H54 (cell line): ENCODE data around the gene C10orf143.

Experiments
- DNase-seq: peaks from one replicate; pipeline ENCODE4 v3.0.0; 2011; ENCODE audit warnings: low spot score, mixed read lengths; ENCODE audit not compliant: insufficient read length
- FAIRE-seq: peaks from 3 replicates; lab custom pipeline; 2011; peaks lifted over from hg19 to GRCh38; lab: Jason Lieb, UNC
- POLR2A ChIP-seq: IDR thresholded peaks from 2 replicates; pipeline ENCODE4 v1.6.1; 2011; ENCODE audit warnings: low read depth, mild to moderate bottlenecking, low read length

C10orf143 gene

DNA sequence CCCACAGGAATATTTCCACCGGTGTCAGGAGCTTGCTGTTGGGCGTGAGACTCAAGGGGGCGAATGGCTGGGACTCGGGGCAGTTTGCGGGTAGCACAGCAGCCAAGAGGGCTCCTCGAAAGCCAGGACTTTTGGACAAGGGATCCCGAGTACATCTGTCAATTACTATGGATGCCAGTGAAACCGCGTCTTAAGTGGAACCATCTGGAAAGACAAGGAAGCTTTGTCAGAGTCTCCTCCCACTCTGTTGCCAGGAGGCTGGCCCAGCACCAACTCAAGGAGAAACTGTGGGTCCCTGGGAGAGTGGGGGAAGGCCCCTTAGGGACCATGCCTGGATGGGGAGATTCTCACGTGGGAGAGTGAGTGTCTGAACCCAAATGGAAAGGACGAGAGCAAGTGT is 57.1 kb downstream of the C10orf143 start:
- DNase-seq, result no peak
- FAIRE-seq, result no peak
- no peak for TF ChIP-seq POLR2A

DNA sequence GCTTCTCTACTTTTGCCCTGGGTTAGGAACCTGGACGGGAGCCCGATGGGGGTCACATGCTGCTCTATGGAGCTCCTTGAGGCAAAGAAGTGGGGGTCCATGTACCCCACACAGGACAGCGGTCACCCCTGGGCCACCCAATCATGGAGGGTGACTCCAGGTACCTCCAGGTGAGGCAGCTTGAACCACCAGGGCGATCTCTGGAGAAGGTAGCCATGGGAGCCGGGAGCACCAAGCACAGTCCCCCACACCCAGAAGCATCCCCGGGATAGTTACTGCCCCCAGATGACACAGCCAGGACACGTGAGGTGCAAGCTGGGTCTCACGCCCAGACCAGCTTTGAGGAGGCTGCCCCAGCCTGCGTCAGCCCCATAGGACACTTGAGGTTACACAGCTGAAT is 58.4 kb downstream of the C10orf143 start:
- no peak for TF ChIP-seq POLR2A
- FAIRE-seq, result no peak

DNA sequence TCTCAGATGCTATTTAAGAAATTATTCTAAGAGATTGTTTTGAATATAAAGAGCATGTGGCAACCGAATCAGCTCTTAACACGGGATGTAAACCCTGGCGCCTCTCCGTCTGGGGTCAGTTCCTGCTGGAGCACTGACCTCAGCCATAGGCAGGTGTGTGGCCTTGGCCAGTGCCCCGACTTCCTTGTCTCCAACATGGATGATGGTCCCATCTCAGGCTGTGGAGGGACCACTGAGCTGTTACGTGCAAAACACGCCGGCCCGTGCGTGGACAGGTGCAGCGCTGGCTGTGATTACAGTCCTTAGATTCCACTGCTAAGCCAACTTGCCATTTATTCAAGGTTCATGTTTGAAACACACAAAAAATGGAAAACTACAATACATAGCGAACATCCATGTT is 59.9 kb downstream of the C10orf143 start:
- FAIRE-seq (no peak), DNase-seq (no peak)
- TF ChIP-seq POLR2A, result no peak

More for the DNA sequence above, 58.4 kb downstream of the C10orf143 start:
- no peak for DNase-seq

DNA sequence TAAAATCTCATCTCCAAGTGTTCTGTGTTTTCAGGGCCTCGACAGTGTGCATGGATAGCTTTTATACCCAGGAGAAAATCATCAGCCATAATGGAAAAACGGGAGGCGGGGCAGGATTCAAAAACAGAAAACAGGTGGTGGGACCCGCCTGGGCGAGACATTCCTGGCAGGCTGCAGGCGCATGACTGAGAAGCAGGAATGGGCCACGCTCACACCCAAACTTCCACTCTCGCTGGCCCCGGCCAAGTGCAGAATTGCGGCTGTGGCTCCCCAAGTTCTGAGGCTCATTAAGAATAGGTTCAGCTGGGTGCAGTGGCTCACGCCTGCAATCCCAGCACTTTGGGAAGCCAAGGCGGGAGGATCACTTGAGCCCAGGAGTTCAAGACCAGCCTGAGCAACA is 60.6 kb downstream of the C10orf143 start:
- DNase-seq, result no peak
- FAIRE-seq, result no peak
- TF ChIP-seq POLR2A, result no peak

DNA sequence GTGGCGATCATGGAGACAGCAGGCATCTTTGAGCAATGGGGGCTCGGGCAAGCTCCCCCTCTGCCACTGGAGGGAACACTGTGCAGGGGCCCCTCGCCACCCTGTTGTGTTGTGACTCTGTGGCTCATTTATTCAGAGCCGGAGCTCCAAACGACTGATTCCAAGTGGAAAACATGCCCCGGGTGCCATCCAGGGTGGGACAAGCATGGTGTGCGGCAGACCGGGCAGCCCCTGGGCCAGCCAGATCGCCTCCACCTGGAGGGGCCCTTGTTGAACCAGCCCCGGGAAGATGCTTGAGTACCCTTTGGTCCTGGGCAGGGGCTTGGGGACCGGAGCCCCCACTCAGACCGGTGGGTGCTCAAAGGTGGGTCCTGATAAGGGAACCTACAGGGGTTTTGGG is 61.4 kb downstream of the C10orf143 start:
- TF ChIP-seq POLR2A, result no peak
- no peak for DNase-seq
- no peak for FAIRE-seq

DNA sequence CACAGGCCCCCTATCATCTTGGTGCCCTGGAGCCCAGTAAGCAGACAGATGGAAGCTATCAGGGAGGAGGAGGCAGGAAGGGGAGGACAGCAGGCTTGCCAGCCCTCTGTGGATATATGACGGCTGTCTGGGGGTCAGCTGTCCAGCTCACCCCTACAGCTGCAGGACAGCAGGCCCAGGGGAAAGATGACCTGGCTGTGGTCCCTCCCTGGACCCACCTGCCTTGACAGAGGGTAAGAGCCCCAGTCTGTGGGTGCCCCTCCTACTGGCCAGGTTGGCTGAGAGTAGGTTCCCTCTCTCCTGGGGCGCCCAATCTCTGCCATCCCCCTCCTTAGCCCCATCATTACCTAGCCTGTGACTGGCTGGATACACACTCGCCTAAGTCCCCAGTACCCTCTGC is 62.5 kb downstream of the C10orf143 start:
- no peak for DNase-seq
- no peak for FAIRE-seq
- no peak for TF ChIP-seq POLR2A

DNA sequence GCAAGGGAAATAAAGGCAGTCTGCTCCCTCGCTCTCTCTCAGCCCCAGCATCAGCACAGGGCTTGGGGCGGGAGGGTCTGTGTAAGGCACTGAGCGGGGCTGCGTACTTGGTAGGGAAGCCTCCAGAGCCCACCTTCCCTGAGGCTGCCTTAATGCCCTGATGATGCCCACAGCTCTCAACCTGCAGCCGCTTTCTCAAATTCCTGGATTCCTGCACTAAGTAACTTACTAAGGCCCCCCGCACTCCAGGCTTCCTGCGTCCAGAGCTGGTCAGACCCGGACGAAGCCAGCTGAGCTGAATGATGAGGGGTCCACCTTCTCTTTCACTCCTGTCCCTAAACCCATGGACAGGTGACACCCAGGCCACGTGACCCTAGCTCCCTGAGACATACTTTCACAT is 63.3 kb downstream of the C10orf143 start:
- no peak for TF ChIP-seq POLR2A
- FAIRE-seq, result no peak
- no peak for DNase-seq

DNA sequence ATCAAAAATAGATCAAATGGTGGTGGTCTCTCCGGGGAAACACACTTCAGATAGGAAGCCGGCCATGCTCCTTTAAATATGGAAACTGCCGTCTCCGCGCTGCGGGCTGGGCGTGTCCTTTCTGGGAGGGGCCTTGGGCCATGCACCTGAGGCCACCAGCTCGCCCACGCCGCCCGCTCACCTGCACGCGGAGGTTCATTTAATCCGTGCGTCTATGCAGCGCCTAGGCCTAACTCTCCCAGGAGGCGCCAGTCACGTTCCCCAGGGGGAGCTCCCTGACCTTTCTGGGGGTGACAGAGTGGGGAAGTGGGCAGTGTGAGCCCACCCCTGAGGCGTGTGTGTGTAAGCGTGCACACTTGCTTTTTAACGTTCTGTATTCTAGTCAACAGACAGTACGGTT is 64.0 kb downstream of the C10orf143 start:
- no peak for DNase-seq
- TF ChIP-seq POLR2A, result no peak
- no peak for FAIRE-seq

DNA sequence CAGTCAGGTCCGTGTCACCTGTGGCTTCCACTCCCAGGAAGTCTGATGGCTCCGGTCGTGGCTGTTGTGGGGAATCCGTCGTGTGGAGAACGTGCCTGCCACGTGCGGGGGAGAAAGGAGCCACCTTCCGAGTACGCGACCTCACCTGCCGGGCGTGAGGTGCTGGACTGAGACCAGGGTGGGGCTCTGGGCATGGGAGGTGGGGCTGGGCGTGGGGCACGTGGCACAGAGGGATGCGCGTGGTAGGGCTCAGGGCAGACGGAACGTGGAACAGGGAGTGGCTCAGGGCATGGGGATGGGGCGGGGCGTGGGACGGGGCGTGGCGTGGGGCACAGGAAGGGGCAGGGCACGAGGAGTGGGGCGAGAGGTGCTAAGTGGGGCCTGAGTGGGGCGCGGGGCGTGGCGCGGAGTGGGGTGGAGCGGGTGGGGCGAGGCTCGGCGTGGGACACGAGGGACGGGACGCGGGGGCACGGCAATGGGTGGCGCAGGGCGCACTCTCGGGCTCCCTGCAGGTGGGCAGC is 64.8 kb downstream of the C10orf143 start:
- FAIRE-seq (no peak), DNase-seq (no peak)
- TF ChIP-seq POLR2A, result no peak

DNA sequence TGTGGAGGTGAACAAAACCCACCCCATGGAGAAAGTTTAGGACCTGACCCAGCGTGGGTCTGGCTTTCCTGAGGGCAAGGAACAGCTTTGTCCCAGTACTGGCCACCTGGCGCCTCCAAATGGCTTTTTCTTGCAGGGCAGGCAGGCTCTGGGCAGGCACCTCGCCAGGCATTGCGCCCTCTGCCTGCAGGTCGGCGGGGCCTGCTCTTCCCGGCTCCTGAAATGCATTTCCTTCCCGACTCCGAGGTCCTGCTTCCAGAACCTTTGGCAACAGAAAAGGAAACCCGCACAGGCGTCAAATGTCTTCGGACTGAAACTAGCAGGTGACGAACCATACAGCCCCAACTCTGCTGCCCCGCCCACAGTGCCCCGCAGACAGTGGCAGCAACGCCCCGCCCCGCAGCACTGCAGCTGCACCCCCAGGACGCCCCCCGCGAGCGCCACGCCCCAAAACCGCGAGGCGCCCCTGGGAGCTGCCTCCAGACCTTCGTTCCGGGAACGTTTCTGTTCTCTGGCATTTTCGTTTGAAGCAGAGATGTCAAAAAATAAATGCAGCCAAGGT is 65.5 kb downstream of the C10orf143 start:
- TF ChIP-seq POLR2A, result no peak
- DNase-seq (peak; percentile 52), FAIRE-seq (no peak)

GRCh38 chr10:130044067-130045061 is 66.3 kb downstream of the C10orf143 start:
- no peak for DNase-seq
- TF ChIP-seq POLR2A, result no peak

GRCh38 chr10:130043491-130043890 is 67.1 kb downstream of the C10orf143 start:
- DNase-seq (no peak), FAIRE-seq (no peak)
- TF ChIP-seq POLR2A, result no peak

More at GRCh38 chr10:130044067-130045061, 66.3 kb downstream of the C10orf143 start:
- FAIRE-seq, result no peak

DNA sequence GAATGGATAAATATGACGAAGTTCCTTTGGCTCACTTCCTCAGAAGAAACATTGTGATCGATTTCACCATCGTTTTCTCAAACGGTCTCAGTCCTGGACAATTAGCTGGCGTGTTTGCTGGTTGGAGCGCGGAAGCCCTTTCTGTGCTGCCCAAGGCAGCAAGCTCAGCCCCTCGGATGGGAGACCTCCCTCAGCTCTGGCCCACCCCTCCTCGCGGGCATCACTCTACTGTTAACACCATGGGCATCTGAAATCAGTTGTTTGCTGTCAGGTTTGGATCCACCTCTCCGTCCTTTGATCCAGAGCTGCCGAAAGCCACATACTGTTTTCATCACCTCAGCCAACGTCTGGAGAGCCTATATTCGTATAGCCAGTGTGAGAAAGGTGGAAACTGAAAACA is 68.2 kb downstream of the C10orf143 start:
- no peak for FAIRE-seq

More for the DNA sequence above, 68.2 kb downstream of the C10orf143 start:
- no peak for DNase-seq
- no peak for TF ChIP-seq POLR2A
